Activated T-helper 1 cell treated with Interleukin-2 at 50 U/mL for 16 hours (primary cell): ENCODE measurements around the gene BTBD2.
A peak's percentile ranks its signal among the peaks of the same experiment; 100 is the strongest.
"Not testable (repeated sequence)": the region's sequence is repeated elsewhere in the genome, so short reads cannot be mapped to it uniquely, and the experiment has no call there.

ENCODE experiments used
- DNase-seq: peaks from one replicate; pipeline ENCODE4 v3.0.0-alpha.2; 2020; ENCODE audit warnings: low read depth

Gene BTBD2

GRCh38 chr19:2039959-2040646 lies 24.6 kb upstream of the BTBD2 start:
- DNase-seq, result no peak

GRCh38 chr19:2039089-2039958 lies 23.8 kb upstream of the BTBD2 start:
- no peak for DNase-seq

GRCh38 chr19:2038284-2039088 lies 23.0 kb upstream of the BTBD2 start:
- no peak for DNase-seq

GRCh38 chr19:2037651-2038255 lies 22.2 kb upstream of the BTBD2 start:
- no peak for DNase-seq

GRCh38 chr19:2036424-2036823 lies 20.9 kb upstream of the BTBD2 start:
- DNase-seq, result no peak

- DNase-seq, result no peak
Observed at GRCh38 chr19:2035590-2035991, 20.1 kb upstream of the BTBD2 start.

GRCh38 chr19:2034729-2035589 lies 19.4 kb upstream of the BTBD2 start:
- DNase-seq, result peak; percentile 33

GRCh38 chr19:2034253-2034652 lies 18.7 kb upstream of the BTBD2 start:
- not testable (repeated sequence) for DNase-seq

- DNase-seq, result no peak
Observed at GRCh38 chr19:2033825-2034159, 18.3 kb upstream of the BTBD2 start.

GRCh38 chr19:2033115-2033824 lies 17.8 kb upstream of the BTBD2 start:
- DNase-seq, result no peak

- DNase-seq, result peak; percentile 35
Observed at GRCh38 chr19:2032296-2032941, 16.9 kb upstream of the BTBD2 start.

GRCh38 chr19:2027361-2027760 lies 11.8 kb upstream of the BTBD2 start:
- no peak for DNase-seq

GRCh38 chr19:2026770-2027169 lies 11.3 kb upstream of the BTBD2 start:
- DNase-seq, result no peak

GRCh38 chr19:2022289-2022688 lies 6.8 kb upstream of the BTBD2 start:
- DNase-seq, result no peak

GRCh38 chr19:2021453-2022140 lies 6.1 kb upstream of the BTBD2 start:
- no peak for DNase-seq

- no peak for DNase-seq
Observed at GRCh38 chr19:2018752-2019151, 3.2 kb upstream of the BTBD2 start.

- peak; percentile 31 for DNase-seq
Observed at GRCh38 chr19:2016041-2016807, 710 bp upstream of the BTBD2 start.

GRCh38 chr19:2014731-2015607 lies 545 bp downstream of the BTBD2 start:
- DNase-seq, result no peak
